OCI-LY1 (cell line): ENCODE data around the gene HCRT.
A peak's percentile ranks its signal among the peaks of the same experiment; 100 is the strongest.
"Not testable (repeated sequence)": the region's sequence is repeated elsewhere in the genome, so short reads cannot be mapped to it uniquely, and the experiment has no call there.

Experiments used
- H2AFZ ChIP-seq: fragments of 200-600 bp; sonication (generic), shearing (Covaris generic); 2 replicates; pipeline ENCODE4 v1.6.0; 2014; ENCODE audit warnings: antibody characterized with exemption, mild to moderate bottlenecking, low read length
- H3F3A ChIP-seq: fragments of 200-600 bp; sonication (generic), shearing (Covaris generic); 2 replicates; pipeline ENCODE4 v1.6.0; 2014; ENCODE audit warnings: mild to moderate bottlenecking, antibody characterized with exemption, low read length, moderate library complexity; ENCODE audit not compliant: insufficient read depth
- H3K27ac ChIP-seq: fragments of 200-600 bp; sonication (generic); 2 replicates; pipeline ENCODE4 v1.5.1; 2014; ENCODE audit warnings: low read length, mixed run types, mild to moderate bottlenecking, low read depth; ENCODE audit not compliant: poor library complexity, severe bottlenecking
- H3K27me3 ChIP-seq: fragments of 200-600 bp; sonication (generic); 2 replicates; pipeline ENCODE4 v1.6.0; 2014; ENCODE audit warnings: antibody characterized with exemption, mild to moderate bottlenecking, low read length, moderate library complexity; ENCODE audit not compliant: insufficient read depth
- H3K36me3 ChIP-seq: fragments of 200-600 bp; sonication (generic); 2 replicates; pipeline ENCODE4 v1.6.1; 2014; ENCODE audit warnings: mild to moderate bottlenecking, antibody characterized with exemption, low read length, moderate library complexity, mixed read lengths; ENCODE audit not compliant: insufficient read depth
- H3K4me1 ChIP-seq: fragments of 200-600 bp; sonication (generic); 2 replicates; pipeline ENCODE4 v1.5.1; 2014; ENCODE audit warnings: mild to moderate bottlenecking, low read length, moderate library complexity; ENCODE audit not compliant: insufficient read depth, severe bottlenecking
- H3K4me2 ChIP-seq: fragments of 200-600 bp; sonication (generic), shearing (Covaris generic); 2 replicates; pipeline ENCODE4 v1.6.1; 2014; ENCODE audit warnings: low read length
- H3K4me3 ChIP-seq: fragments of 200-600 bp; sonication (generic); 2 replicates; pipeline ENCODE4 v1.5.1; 2014; ENCODE audit warnings: low read length, low read depth, mild to moderate bottlenecking, mixed read lengths; ENCODE audit not compliant: poor library complexity, severe bottlenecking
- H3K79me2 ChIP-seq: fragments of 200-600 bp; shearing (Covaris generic); 2 replicates; pipeline ENCODE4 v1.6.1; 2016; ENCODE audit warnings: mixed run types, low read length, mixed read lengths; ENCODE audit not compliant: insufficient read depth
- H3K9ac ChIP-seq: fragments of 200-600 bp; sonication (generic), shearing (Covaris generic); 2 replicates; pipeline ENCODE4 v1.6.1; 2014; ENCODE audit warnings: mild to moderate bottlenecking, low read length, mixed read lengths
- H3K9me2 ChIP-seq: fragments of 200-600 bp; sonication (generic), shearing (Covaris generic); 2 replicates; pipeline ENCODE4 v1.6.1; 2014; ENCODE audit warnings: low read depth, mild to moderate bottlenecking, low read length, mixed read lengths
- H3K9me3 ChIP-seq: fragments of 200-600 bp; shearing (Covaris generic); 2 replicates; pipeline ENCODE4 v1.6.1; 2014; ENCODE audit warnings: low read length, mixed read lengths
- H4K20me1 ChIP-seq: fragments of 200-600 bp; sonication (generic), shearing (Covaris generic); 2 replicates; pipeline ENCODE4 v1.6.0; 2016; ENCODE audit warnings: mild to moderate bottlenecking, low read length; ENCODE audit not compliant: insufficient read depth
- CTCF ChIP-seq: fragments of 200-600 bp; sonication (generic), shearing (Covaris generic); IDR thresholded peaks from 2 replicates; pipeline ENCODE4 v1.5.1; 2017; ENCODE audit warnings: mild to moderate bottlenecking, antibody characterized with exemption, low read length, moderate library complexity, mixed read lengths
- EZH2 ChIP-seq: fragments of 200-600 bp; sonication (generic), shearing (Covaris generic); IDR thresholded peaks from 2 replicates; pipeline ENCODE4 v1.8.0; 2017; ENCODE audit warnings: borderline replicate concordance, mixed run types, mild to moderate bottlenecking, antibody characterized with exemption, low read length, moderate library complexity, mixed read lengths

HCRT gene

DNA sequence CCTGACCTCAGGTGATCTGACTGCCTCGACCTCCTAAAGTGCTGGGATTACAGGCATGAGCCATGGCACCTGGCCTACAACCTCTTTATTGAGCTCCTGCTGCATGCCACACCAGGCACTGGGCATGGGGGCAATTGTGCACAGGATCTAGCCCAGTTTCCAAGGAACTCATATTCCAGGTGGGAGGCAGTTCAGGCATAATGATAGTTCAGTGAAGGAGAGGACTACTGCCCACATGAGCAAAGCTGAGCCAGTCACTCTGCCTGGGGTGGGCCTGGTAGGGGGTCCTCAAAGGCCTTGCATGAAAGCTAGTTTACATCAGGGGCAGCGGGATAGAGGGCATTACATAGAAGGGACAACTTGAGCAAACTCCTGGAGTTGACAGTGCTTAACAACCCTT is 2.6 kb upstream of the HCRT start:
- H2AFZ ChIP-seq, result no peak overlapping the region
- H3F3A ChIP-seq, result no peaks in the 10 kb centered on the region
- H3K4me1 ChIP-seq, result peaks cover 25% of the 10 kb centered on the region
- H3K4me3 ChIP-seq, result no peak overlapping the region
- no peak overlapping the region for H3K27ac ChIP-seq
- no peaks in the 10 kb centered on the region for H3K36me3 ChIP-seq
- H3K9me2 ChIP-seq, result no peaks in the 10 kb centered on the region
- no peaks in the 10 kb centered on the region for H3K79me2 ChIP-seq
- H4K20me1 ChIP-seq, result no peaks in the 10 kb centered on the region
- no peak overlapping the region for H3K9ac ChIP-seq
- TF ChIP-seq EZH2 (no peak), CTCF (no peak)
- H3K4me2 ChIP-seq, result no peak overlapping the region
- H3K9me3 ChIP-seq, result no peaks in the 10 kb centered on the region
- no peaks in the 10 kb centered on the region for H3K27me3 ChIP-seq

DNA sequence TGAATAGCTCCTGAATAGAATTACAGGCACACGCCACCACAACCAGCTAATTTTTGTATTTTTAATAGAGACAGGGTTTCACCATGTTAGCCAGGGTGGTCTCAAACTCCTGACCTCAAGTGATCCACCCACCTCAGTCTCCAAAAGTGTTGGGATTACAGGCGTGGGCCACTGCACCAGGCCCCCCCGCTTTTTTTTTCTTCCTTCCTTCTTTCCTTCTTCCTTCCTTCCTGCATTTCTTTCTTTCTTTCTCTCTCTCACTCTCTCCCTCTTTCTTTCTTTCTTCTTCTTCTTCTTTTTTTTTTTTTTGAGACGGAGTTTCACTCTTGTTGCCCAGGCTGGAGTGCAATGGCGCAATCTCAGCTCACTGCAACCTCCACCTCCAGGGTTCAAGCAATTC is 939 bp upstream of the HCRT start:
- H3K27ac ChIP-seq, H3K9me3 ChIP-seq, H3K79me2 ChIP-seq, H3K27me3 ChIP-seq, H3F3A ChIP-seq, H4K20me1 ChIP-seq, H3K4me2 ChIP-seq, H2AFZ ChIP-seq, H3K9ac ChIP-seq, H3K36me3 ChIP-seq, H3K4me3 ChIP-seq, H3K9me2 ChIP-seq: not testable (repeated sequence)
- peaks cover 30% of the 10 kb centered on the region for H3K4me1 ChIP-seq

GRCh38 chr17:42185621-42185930 is 324 bp upstream of the HCRT start:
- H3K27ac ChIP-seq, result no peak overlapping the region
- H3K4me1 ChIP-seq, result peaks cover 36% of the 10 kb centered on the region
- H3K9me2 ChIP-seq, result no peaks in the 10 kb centered on the region
- H3K9ac ChIP-seq, result no peak overlapping the region
- no peaks in the 10 kb centered on the region for H3K27me3 ChIP-seq
- no peaks in the 10 kb centered on the region for H3K36me3 ChIP-seq
- no peaks in the 10 kb centered on the region for H3F3A ChIP-seq
- H2AFZ ChIP-seq, result no peak overlapping the region
- no peaks in the 10 kb centered on the region for H3K9me3 ChIP-seq
- H4K20me1 ChIP-seq, result no peaks in the 10 kb centered on the region
- no peak overlapping the region for H3K4me3 ChIP-seq
- no peaks in the 10 kb centered on the region for H3K79me2 ChIP-seq
- TF ChIP-seq EZH2 (no peak), CTCF (no peak)
- no peak overlapping the region for H3K4me2 ChIP-seq

DNA sequence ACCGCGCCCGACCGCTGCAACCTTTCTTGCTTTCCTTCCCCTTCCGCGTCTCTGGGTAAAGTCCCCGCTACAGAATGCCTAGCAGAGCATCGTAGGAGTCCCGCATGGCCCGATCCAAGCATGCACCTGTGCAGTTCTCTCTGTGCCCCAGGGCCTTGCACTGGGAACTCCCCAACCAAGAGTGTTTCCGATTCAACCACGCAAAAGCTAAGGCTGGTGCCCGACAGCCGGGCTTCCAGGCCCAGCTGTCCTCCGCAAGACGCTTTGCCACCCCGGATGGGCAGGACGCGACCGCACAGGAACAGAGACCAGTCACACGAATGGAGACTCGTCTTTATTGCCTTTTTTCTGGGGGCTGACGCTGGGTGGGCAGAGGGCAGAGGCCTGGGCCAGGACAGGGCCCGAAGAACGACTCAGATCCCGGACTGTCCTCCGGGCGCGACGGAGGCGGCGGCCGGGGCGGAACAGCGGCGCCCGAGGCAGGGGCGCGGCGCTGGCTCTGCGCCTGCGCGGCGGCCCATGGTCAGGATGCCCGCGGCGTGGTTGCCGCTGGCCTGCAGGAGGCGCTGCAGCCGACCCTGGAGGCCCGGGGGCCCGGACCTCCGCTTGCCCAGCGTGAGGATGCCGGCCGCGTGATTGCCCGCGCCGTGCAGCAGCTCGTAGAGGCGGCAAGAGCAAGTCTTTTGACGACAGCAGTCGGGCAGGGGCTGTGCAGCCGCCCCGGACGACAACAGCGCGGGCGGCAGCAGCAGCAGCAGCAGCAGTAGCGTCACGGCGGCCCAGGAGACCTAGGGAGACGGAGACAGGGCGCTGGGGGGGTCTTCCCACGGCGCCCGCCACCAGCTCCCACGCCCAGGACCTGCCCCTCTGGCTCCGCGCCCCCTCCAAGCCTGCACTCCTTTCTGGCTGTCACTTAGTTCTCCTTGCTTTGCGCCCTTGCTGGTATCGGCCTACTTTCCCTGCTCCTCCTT is 1.2 kb downstream of the HCRT start:
- Histone ChIP-seq H3K27ac (no peak overlapping the region), H3K4me3 (peak overlapping the region; percentile 68), H3K9me2 (no peaks in the 10 kb centered on the region), H3K79me2 (no peaks in the 10 kb centered on the region), H3K36me3 (no peaks in the 10 kb centered on the region), H4K20me1 (no peaks in the 10 kb centered on the region), H3K4me2 (peak overlapping the region; percentile 82), H3K9ac (peak overlapping the region; percentile 66), H3F3A (no peaks in the 10 kb centered on the region), H2AFZ (peak overlapping the region; percentile 66; the same call in 1 of the 2 replicates), H3K4me1 (peaks cover 40% of the 10 kb centered on the region), H3K9me3 (no peaks in the 10 kb centered on the region), H3K27me3 (no peaks in the 10 kb centered on the region)
- TF ChIP-seq EZH2 (no peak), CTCF (peak; percentile 81)
